ENCODE results near the gene LAPTM5.

GRCh38 chr1:30745156-30745833, 12.3 kb downstream of the LAPTM5 start:
- TF ChIP-seq CTCF (IDR thresholded peaks at IDR 0.05; ENCODE audit: insufficient read depth, low read depth, low read length) (no peak), EZH2 (IDR thresholded peaks at IDR 0.05; ENCODE audit: insufficient read depth, low read length) (no peak)
